Neural cell (in vitro differentiated cells): ENCODE data around the gene COL13A1. TPM values are rescaled to one million over a fixed set of nuclear protein-coding genes. Genes with fewer than 3 reads are reported as not detected.

Source experiments
- H2AFZ ChIP-seq: fragments of 200-600, 300-800 bp; sonication (generic), shearing (Covaris generic); 2 replicates; pipeline ENCODE4 v1.6.0; 2014; ENCODE audit warnings: low read depth, mild to moderate bottlenecking, antibody characterized with exemption, low read length, moderate library complexity
- H3F3A ChIP-seq: fragments of 200-600 bp; shearing (Covaris generic); 2 replicates; pipeline ENCODE4 v1.6.1; 2016; ENCODE audit warnings: mild to moderate bottlenecking, moderate library complexity, mixed read lengths, antibody characterized with exemption, low read length; ENCODE audit not compliant: insufficient read depth, poor library complexity, severe bottlenecking
- H3K27ac ChIP-seq: fragments of 200-600, 300-800 bp; sonication (generic), shearing (Covaris generic); 2 replicates; pipeline ENCODE4 v1.5.1; 2014; ENCODE audit warnings: mild to moderate bottlenecking, low read length, moderate library complexity
- H3K27me3 ChIP-seq: fragments of 300-800, 200-600 bp; sonication (generic), shearing (Covaris generic); 2 replicates; pipeline ENCODE4 v1.6.0; 2014; ENCODE audit warnings: mild to moderate bottlenecking, low read depth, low read length, moderate library complexity; ENCODE audit not compliant: insufficient read depth
- H3K36me3 ChIP-seq: fragments of 300-800, 200-600 bp; sonication (generic), shearing (Covaris generic); 2 replicates; pipeline ENCODE4 v1.5.1; 2014; ENCODE audit warnings: mild to moderate bottlenecking, antibody characterized with exemption, low read length, moderate library complexity; ENCODE audit not compliant: insufficient read depth
- H3K4me2 ChIP-seq: fragments of 300-800, 200-600 bp; sonication (generic), shearing (Covaris generic); 2 replicates; pipeline ENCODE4 v1.6.0; 2014; ENCODE audit warnings: mild to moderate bottlenecking, low read length
- H3K4me3 ChIP-seq: fragments of 300-800, 200-600 bp; sonication (generic), shearing (Covaris generic); 2 replicates; pipeline ENCODE4 v1.5.1; 2014; ENCODE audit warnings: mild to moderate bottlenecking, low read length, moderate library complexity
- H3K79me2 ChIP-seq: fragments of 200-600 bp; shearing (Covaris generic); replicated peaks from 2 replicates; pipeline ENCODE4 v1.6.0; 2014; ENCODE audit warnings: mild to moderate bottlenecking, low read length, moderate library complexity; ENCODE audit not compliant: insufficient read depth
- H3K9ac ChIP-seq: fragments of 300-800, 200-600 bp; sonication (generic), shearing (Covaris generic); 2 replicates; pipeline ENCODE4 v1.6.1; 2016; ENCODE audit warnings: mild to moderate bottlenecking, low read length, mixed read lengths
- H3K9me2 ChIP-seq: fragments of 200-600 bp; shearing (Covaris generic); 2 replicates; pipeline ENCODE4 v1.6.1; 2016; ENCODE audit warnings: mild to moderate bottlenecking, low read length, mixed read lengths; ENCODE audit not compliant: insufficient read depth
- H3K9me3 ChIP-seq: fragments of 200-600, 300-800 bp; sonication (generic), shearing (Covaris generic); 2 replicates; pipeline ENCODE4 v1.6.1; 2016; ENCODE audit warnings: mild to moderate bottlenecking, mixed run types, low read length, moderate library complexity, mixed read lengths
- H4K20me1 ChIP-seq: fragments of 200-600 bp; shearing (Covaris generic); 2 replicates; pipeline ENCODE4 v1.6.1; 2016; ENCODE audit warnings: mild to moderate bottlenecking, mixed run types; ENCODE audit not compliant: insufficient read depth
- CTCF ChIP-seq: fragments of 450-650 bp; IDR thresholded peaks from 2 replicates; pipeline ENCODE4 v1.5.1; 2014; ENCODE audit warnings: antibody characterized with exemption, mild to moderate bottlenecking, moderate library complexity; ENCODE audit not compliant: poor library complexity, severe bottlenecking
- EP300 ChIP-seq: fragments of 450-650 bp; conservative IDR thresholded peaks from 2 replicates; pipeline ENCODE4 v1.6.1; 2014; ENCODE audit warnings: antibody characterized with exemption, mild to moderate bottlenecking, moderate library complexity; ENCODE audit not compliant: poor library complexity, severe bottlenecking
- EZH2 ChIP-seq: fragments of 200-600, 300-800 bp; shearing (Covaris generic), sonication (generic); IDR thresholded peaks from 2 replicates; pipeline ENCODE4 v1.6.1; 2014; ENCODE audit warnings: antibody characterized with exemption, low read length, borderline replicate concordance, mild to moderate bottlenecking; ENCODE audit not compliant: insufficient read depth, poor library complexity, severe bottlenecking
- POLR2AphosphoS5 ChIP-seq: IDR thresholded peaks from 2 replicates; pipeline ENCODE4 v1.6.1; 2012
- RAD21 ChIP-seq: fragments of 450-650 bp; conservative IDR thresholded peaks from 2 replicates; pipeline ENCODE4 v1.6.1; 2014; ENCODE audit warnings: antibody characterized with exemption, mild to moderate bottlenecking, moderate library complexity
- REST ChIP-seq: IDR thresholded peaks from 2 replicates; pipeline ENCODE4 v1.6.1; 2012; ENCODE audit warnings: borderline replicate concordance
- SMC3 ChIP-seq: fragments of 450-650 bp; conservative IDR thresholded peaks from 2 replicates; pipeline ENCODE4 v1.6.1; 2014; ENCODE audit warnings: antibody characterized with exemption, mild to moderate bottlenecking, moderate library complexity; ENCODE audit not compliant: poor library complexity
- polyA plus RNA-seq: library from polyadenylated mRNA; depleted of rRNA; stranded (reverse); fragments of >200 nt; gene quantifications from 2 replicates; pipeline ENCODE4 v1.2.3, GENCODE V29; 2014

The COL13A1 gene
- polyA plus RNA-seq, 1 donor from 2014 or later: 4.7 TPM

GRCh38 chr10:70000262-70000661 lies 198.6 kb downstream of the COL13A1 start:
- no peaks in the 10 kb centered on the region for H3K9me3 ChIP-seq
- no peak overlapping the region for H3K4me2 ChIP-seq
- no peaks in the 10 kb centered on the region for H3K27me3 ChIP-seq
- H3K79me2 ChIP-seq: no peaks in the 10 kb centered on the region
- no peak overlapping the region for H3K9ac ChIP-seq
- no peaks in the 10 kb centered on the region for H3K9me2 ChIP-seq
- H3K27ac ChIP-seq: no peak overlapping the region
- no peaks in the 10 kb centered on the region for H3K36me3 ChIP-seq
- no peak overlapping the region for H3K4me3 ChIP-seq
- H2AFZ ChIP-seq: no peak overlapping the region
- TF ChIP-seq EZH2 (no peak), EP300 (no peak)
- no peaks in the 10 kb centered on the region for H4K20me1 ChIP-seq
- H3F3A ChIP-seq: no peaks in the 10 kb centered on the region

- no peak overlapping the region for H3K4me2 ChIP-seq
- H3K9me2 ChIP-seq: no peaks in the 10 kb centered on the region
- H3K9ac ChIP-seq: no peak overlapping the region
- H2AFZ ChIP-seq: no peak overlapping the region
- no peaks in the 10 kb centered on the region for H3K27me3 ChIP-seq
- no peaks in the 10 kb centered on the region for H3F3A ChIP-seq
- no peaks in the 10 kb centered on the region for H3K9me3 ChIP-seq
- H3K36me3 ChIP-seq: no peaks in the 10 kb centered on the region
- no peaks in the 10 kb centered on the region for H4K20me1 ChIP-seq
- peak overlapping the region; percentile 18 for H3K27ac ChIP-seq
- H3K4me3 ChIP-seq: no peak overlapping the region
- TF ChIP-seq RAD21 (no peak), POLR2AphosphoS5 (peak; percentile 24), CTCF (no peak), EZH2 (no peak), SMC3 (no peak), EP300 (peak; percentile 25), REST (no peak)
- H3K79me2 ChIP-seq: no peaks in the 10 kb centered on the region
Measured at GRCh38 chr10:70007116-70007820, 205.6 kb downstream of the COL13A1 start.

Other genes starting within 250 kb of the COL13A1 start
- not detected in 2 replicates for gene NEUROG3, start 228.5 kb upstream of the COL13A1 start, polyA plus RNA-seq
- gene FAM241B, start 171.7 kb upstream of the COL13A1 start, polyA plus RNA-seq: 135 TPM in 2 replicates